ENCODE data around the gene SNAI1.
"Not testable (repeated sequence)": the region's sequence is repeated elsewhere in the genome, so short reads cannot be mapped to it uniquely, and the experiment has no call there.

SNAI1 gene

DNA sequence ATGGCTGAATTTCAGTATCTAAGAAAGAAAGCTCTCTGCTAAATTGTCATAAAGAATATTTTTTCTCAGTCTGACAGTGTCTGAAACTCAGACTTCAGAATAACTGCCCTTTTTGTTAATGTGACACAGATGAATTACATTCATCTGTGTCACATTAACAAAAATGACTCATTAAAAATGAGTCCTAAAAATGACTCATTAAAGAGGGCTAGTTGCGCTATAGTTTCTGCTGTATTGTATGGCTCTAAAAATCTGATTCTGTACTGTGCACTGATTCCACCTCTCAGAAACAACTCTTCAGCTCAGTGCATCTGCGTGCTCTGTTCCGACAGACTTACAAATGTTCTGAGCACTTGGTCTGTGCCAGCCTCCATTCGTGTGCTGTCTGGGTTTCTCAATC, 31.6 kb upstream of the SNAI1 start:
- peaks cover 40% of the 10 kb centered on the region for H3K36me3 Mint-ChIP-seq
- H3K27ac Mint-ChIP-seq: no peak overlapping the region
- no peak overlapping the region for H3K4me3 Mint-ChIP-seq
- no peaks in the 10 kb centered on the region for H3K4me1 Mint-ChIP-seq
- no peak for ATAC-seq (ENCODE audit: low read depth)
- H3K27me3 Mint-ChIP-seq: no peaks in the 10 kb centered on the region
- no peaks in the 10 kb centered on the region for H3K9me3 Mint-ChIP-seq
- no peak for DNase-seq (ENCODE audit: low spot score in 2 of 2)

DNA sequence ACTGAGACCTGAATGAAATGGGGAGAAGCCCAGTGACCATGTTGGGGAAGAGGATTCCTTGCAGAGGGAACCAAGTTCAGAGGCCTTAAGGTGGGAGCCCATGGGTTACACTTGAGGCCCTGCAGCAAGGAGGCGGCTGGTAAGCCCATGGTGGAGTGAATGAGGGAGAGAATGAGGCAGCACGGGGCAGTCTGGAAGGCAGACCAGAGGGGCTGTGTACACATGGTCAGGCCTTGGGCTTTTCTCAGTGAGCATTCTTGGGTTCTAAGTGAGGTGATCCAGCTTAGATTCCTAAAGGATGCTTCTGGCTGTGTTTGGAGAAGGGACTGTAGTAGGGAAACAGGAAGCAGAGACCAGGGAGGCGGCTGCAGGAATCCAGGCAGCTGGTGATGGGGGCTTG, 27.6 kb upstream of the SNAI1 start:
- H3K36me3 Mint-ChIP-seq: peaks cover 34% of the 10 kb centered on the region
- no peak for ATAC-seq (ENCODE audit: low read depth)
- peaks cover 9% of the 10 kb centered on the region for H3K4me1 Mint-ChIP-seq
- H3K9me3 Mint-ChIP-seq: no peaks in the 10 kb centered on the region
- DNase-seq (ENCODE audit: low spot score in 2 of 2): no peak
- peak overlapping the region; percentile 56 for H3K27ac Mint-ChIP-seq
- H3K4me3 Mint-ChIP-seq: no peak overlapping the region
- H3K27me3 Mint-ChIP-seq: no peaks in the 10 kb centered on the region

DNA sequence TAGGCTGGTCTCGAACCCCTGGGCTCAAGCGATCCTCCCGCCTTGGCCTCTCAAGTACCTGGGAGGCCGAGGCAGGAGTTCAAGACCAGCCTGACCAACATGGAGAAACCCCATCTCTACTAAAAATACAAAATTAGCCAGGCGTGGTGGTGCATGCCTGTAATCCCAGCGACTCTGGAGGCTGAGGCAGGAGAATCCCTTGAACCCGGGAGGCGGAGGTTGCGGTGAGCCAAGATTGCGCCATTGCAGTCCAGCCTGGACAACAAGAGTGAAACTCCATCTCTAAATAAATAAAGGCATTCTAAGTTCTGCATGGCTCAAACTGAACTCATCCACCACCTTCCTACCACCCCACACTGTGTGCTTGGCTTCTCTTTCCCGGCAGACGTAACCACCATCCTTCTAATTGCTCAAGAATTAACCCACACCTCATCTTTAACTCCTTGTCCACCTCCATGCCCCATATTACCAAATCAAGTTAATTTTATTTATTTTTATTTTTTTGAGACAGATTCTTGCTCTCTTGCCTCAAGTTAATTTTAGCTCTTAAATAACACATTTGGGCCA, 26.9 kb upstream of the SNAI1 start:
- H3K27me3 Mint-ChIP-seq; H3K4me3 Mint-ChIP-seq; H3K4me1 Mint-ChIP-seq; ATAC-seq (ENCODE audit: low read depth); H3K27ac Mint-ChIP-seq; DNase-seq (ENCODE audit: low spot score in 2 of 2); H3K9me3 Mint-ChIP-seq: not testable (repeated sequence)
- H3K36me3 Mint-ChIP-seq: peaks cover 33% of the 10 kb centered on the region

GRCh38 chr20:49956689-49957088, 26.1 kb upstream of the SNAI1 start:
- H3K27ac Mint-ChIP-seq: peak overlapping the region; percentile 60
- H3K27me3 Mint-ChIP-seq: no peaks in the 10 kb centered on the region
- H3K36me3 Mint-ChIP-seq: peaks cover 30% of the 10 kb centered on the region
- ATAC-seq (ENCODE audit: low read depth) (no peak), DNase-seq (ENCODE audit: low spot score in 2 of 2) (no peak)
- H3K4me3 Mint-ChIP-seq: no peak overlapping the region
- H3K9me3 Mint-ChIP-seq: no peaks in the 10 kb centered on the region
- H3K4me1 Mint-ChIP-seq: peaks cover 9% of the 10 kb centered on the region

GRCh38 chr20:49957089-49957938, 25.5 kb upstream of the SNAI1 start:
- Mint-ChIP-seq H3K36me3 (peaks cover 25% of the 10 kb centered on the region), H3K27ac (peak overlapping the region; percentile 60)
- not testable (repeated sequence) for H3K27me3 Mint-ChIP-seq; H3K4me1 Mint-ChIP-seq; H3K4me3 Mint-ChIP-seq; DNase-seq (ENCODE audit: low spot score in 2 of 2); H3K9me3 Mint-ChIP-seq; ATAC-seq (ENCODE audit: low read depth)

- Mint-ChIP-seq H3K27me3 (no peaks in the 10 kb centered on the region), H3K4me1 (peaks cover 9% of the 10 kb centered on the region), H3K9me3 (no peaks in the 10 kb centered on the region), H3K4me3 (no peak overlapping the region), H3K27ac (no peak overlapping the region), H3K36me3 (peaks cover 10% of the 10 kb centered on the region)
- no peak for ATAC-seq (ENCODE audit: low read depth)
- DNase-seq (ENCODE audit: low spot score in 2 of 2): no peak
Measured at GRCh38 chr20:49961413-49961812, 21.4 kb upstream of the SNAI1 start.

GRCh38 chr20:49964964-49965780, 17.6 kb upstream of the SNAI1 start:
- Mint-ChIP-seq H3K9me3 (no peaks in the 10 kb centered on the region), H3K27ac (no peak overlapping the region), H3K36me3 (no peaks in the 10 kb centered on the region), H3K4me3 (no peak overlapping the region), H3K27me3 (no peaks in the 10 kb centered on the region), H3K4me1 (peaks cover 5% of the 10 kb centered on the region)
- DNase-seq (ENCODE audit: low spot score in 2 of 2): no peak
- ATAC-seq (ENCODE audit: low read depth): no peak

DNA sequence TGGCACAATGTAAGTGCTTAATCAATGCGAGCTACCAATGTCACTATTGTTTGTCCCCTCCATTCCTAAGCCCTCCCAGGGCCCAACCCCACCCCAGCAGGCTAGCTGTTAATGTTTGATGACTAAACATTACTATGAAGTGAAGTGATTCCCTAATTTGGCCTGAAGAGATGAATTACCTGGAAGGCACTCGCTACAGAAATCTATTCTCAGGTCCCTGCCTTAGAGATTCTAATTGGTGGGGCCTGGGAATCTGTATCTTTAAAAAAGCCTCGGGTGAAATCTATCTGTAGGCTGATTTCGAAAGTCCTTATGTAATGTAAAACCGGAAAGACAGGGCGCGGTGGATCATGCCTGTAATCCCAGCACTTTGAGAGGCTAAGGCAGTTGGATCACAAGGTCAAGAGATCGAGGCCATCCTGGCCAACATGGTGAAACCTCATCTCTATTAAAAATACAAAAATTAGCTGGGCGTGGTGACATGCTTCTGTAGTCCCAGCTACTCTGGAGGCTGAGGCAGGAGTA, 16.9 kb upstream of the SNAI1 start:
- Mint-ChIP-seq H3K9me3 (no peaks in the 10 kb centered on the region), H3K4me1 (peaks cover 5% of the 10 kb centered on the region), H3K36me3 (no peaks in the 10 kb centered on the region), H3K27ac (no peak overlapping the region), H3K27me3 (no peaks in the 10 kb centered on the region), H3K4me3 (no peak overlapping the region)
- ATAC-seq (ENCODE audit: low read depth) (no peak), DNase-seq (ENCODE audit: low spot score in 2 of 2) (no peak)

DNA sequence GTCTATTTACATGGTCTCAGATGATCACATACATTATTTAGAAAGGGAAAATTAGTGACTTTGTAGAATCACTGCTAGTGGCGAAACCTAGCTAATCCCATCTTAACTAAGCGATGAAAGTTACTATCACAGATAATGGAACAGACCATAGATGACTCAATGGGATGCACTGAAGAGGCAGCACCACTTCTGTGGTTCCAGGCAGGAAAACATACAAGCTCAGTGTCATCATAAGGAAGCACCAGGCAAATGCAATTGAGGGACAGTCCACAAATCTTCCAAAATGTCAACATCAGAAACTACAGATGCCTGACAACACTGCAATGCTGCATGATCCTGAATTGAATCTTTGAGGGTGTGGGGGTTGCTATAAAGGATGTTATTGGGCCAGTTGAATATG, 15.9 kb upstream of the SNAI1 start:
- ATAC-seq (ENCODE audit: low read depth) (no peak), DNase-seq (ENCODE audit: low spot score in 2 of 2) (no peak)
- Mint-ChIP-seq H3K27ac (no peak overlapping the region), H3K4me3 (no peak overlapping the region), H3K9me3 (no peaks in the 10 kb centered on the region), H3K36me3 (no peaks in the 10 kb centered on the region), H3K27me3 (no peaks in the 10 kb centered on the region), H3K4me1 (peaks cover 5% of the 10 kb centered on the region)

GRCh38 chr20:49969234-49969633, 13.5 kb upstream of the SNAI1 start:
- ATAC-seq (ENCODE audit: low read depth) (no peak), DNase-seq (ENCODE audit: low spot score in 2 of 2) (no peak)
- no peak overlapping the region for H3K27ac Mint-ChIP-seq
- no peaks in the 10 kb centered on the region for H3K36me3 Mint-ChIP-seq
- no peaks in the 10 kb centered on the region for H3K27me3 Mint-ChIP-seq
- H3K9me3 Mint-ChIP-seq: no peaks in the 10 kb centered on the region
- peaks cover 5% of the 10 kb centered on the region for H3K4me1 Mint-ChIP-seq
- no peak overlapping the region for H3K4me3 Mint-ChIP-seq

GRCh38 chr20:49969946-49970345, 12.8 kb upstream of the SNAI1 start:
- no peaks in the 10 kb centered on the region for H3K36me3 Mint-ChIP-seq
- no peaks in the 10 kb centered on the region for H3K27me3 Mint-ChIP-seq
- no peak for DNase-seq (ENCODE audit: low spot score in 2 of 2)
- no peak for ATAC-seq (ENCODE audit: low read depth)
- H3K4me3 Mint-ChIP-seq: no peak overlapping the region
- H3K4me1 Mint-ChIP-seq: peaks cover 5% of the 10 kb centered on the region
- no peak overlapping the region for H3K27ac Mint-ChIP-seq
- H3K9me3 Mint-ChIP-seq: no peaks in the 10 kb centered on the region

- no peak for DNase-seq (ENCODE audit: low spot score in 2 of 2)
- Mint-ChIP-seq H3K9me3 (no peaks in the 10 kb centered on the region), H3K36me3 (no peaks in the 10 kb centered on the region), H3K27me3 (no peaks in the 10 kb centered on the region), H3K27ac (no peak overlapping the region), H3K4me1 (peaks cover 5% of the 10 kb centered on the region), H3K4me3 (no peak overlapping the region)
- no peak for ATAC-seq (ENCODE audit: low read depth)
Measured at GRCh38 chr20:49970498-49970897, 12.3 kb upstream of the SNAI1 start.

DNA sequence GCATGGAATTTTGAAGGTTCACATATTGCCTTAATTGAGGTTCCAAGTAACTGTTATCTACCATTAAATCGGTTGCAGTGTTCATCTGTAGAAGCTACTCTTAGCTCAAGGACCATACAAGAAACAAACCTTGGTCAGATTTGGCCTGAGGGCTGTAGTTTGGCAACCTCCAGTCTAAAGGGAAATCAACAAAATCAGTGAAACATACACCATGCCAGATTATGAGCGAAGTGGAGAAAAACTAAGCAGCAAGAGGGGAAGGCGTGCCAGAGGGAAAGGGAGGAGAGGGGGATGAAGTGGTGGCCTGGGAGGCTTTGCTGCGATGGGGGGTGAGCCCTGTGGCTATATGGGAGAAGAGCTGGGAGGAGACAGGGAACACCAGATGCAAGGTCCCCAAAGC, 8.8 kb upstream of the SNAI1 start:
- H3K36me3 Mint-ChIP-seq: no peaks in the 10 kb centered on the region
- H3K27ac Mint-ChIP-seq: no peak overlapping the region
- no peaks in the 10 kb centered on the region for H3K27me3 Mint-ChIP-seq
- no peaks in the 10 kb centered on the region for H3K9me3 Mint-ChIP-seq
- H3K4me3 Mint-ChIP-seq: no peak overlapping the region
- peaks cover 3% of the 10 kb centered on the region for H3K4me1 Mint-ChIP-seq
- no peak for DNase-seq (ENCODE audit: low spot score in 2 of 2)
- ATAC-seq (ENCODE audit: low read depth): no peak

GRCh38 chr20:49976542-49976941, 6.2 kb upstream of the SNAI1 start:
- H3K27me3 Mint-ChIP-seq: no peaks in the 10 kb centered on the region
- H3K4me1 Mint-ChIP-seq: peaks cover 3% of the 10 kb centered on the region
- no peaks in the 10 kb centered on the region for H3K9me3 Mint-ChIP-seq
- no peak for DNase-seq (ENCODE audit: low spot score in 2 of 2)
- H3K27ac Mint-ChIP-seq: no peak overlapping the region
- no peak for ATAC-seq (ENCODE audit: low read depth)
- no peaks in the 10 kb centered on the region for H3K36me3 Mint-ChIP-seq
- no peak overlapping the region for H3K4me3 Mint-ChIP-seq
